Adrenal gland (tissue), 12 donors: ENCODE results near the gene NT5C2. TPM values are rescaled to one million over a fixed set of nuclear protein-coding genes. Genes with fewer than 3 reads are reported as not detected.
"Not testable (repeated sequence)": the region's sequence is repeated elsewhere in the genome, so short reads cannot be mapped to it uniquely, and the experiment has no call there.

ENCODE experiments used
- DNase-seq, 7 donors: peaks; one replicate each; pipeline ENCODE4 v3.0.0-alpha.2; 2019 to 2020
- H3K27ac ChIP-seq, 5 donors: fragments of 200-600 bp; sonication (generic) in 4 of 5; 1 replicate in 3 of 5; 2 replicates in 2 of 5; pipeline versions ENCODE4 v1.5.1 to v1.8.0; 2016 to 2020; ENCODE audit warnings: mild to moderate bottlenecking in 1 of 5
- H3K27me3 ChIP-seq: fragments of 200-600 bp; 2 replicates; pipeline ENCODE4 v1.8.0; 2021
- H3K36me3 ChIP-seq, 2 donors: fragments of 200-600 bp; replicated peaks in 1 of 2; 1 replicate in 1 of 2; 2 replicates in 1 of 2; pipeline versions ENCODE4 v1.5.1 to v1.8.0; 2018 to 2022
- H3K4me1 ChIP-seq, 2 donors: fragments of 200-600 bp; replicated peaks in 1 of 2; 1 replicate in 1 of 2; 2 replicates in 1 of 2; pipeline versions ENCODE4 v1.5.1 to v1.8.0; 2018 to 2021
- H3K4me3 ChIP-seq, 4 donors: fragments of 200-600 bp; sonication (generic) in 3 of 4; one replicate each; pipeline ENCODE4 v1.5.1; 2016 to 2018
- H3K9me3 ChIP-seq, 3 donors: fragments of 200-600 bp; sonication (generic) in 1 of 3; replicated peaks in 1 of 3; 1 replicate in 2 of 3; 2 replicates in 1 of 3; pipeline versions ENCODE4 v1.5.1 to v1.8.0; 2016 to 2021
- CTCF ChIP-seq, 6 experiments: fragments of 450-650 bp in 4 of 6; fragments of 200-600 bp in 2 of 6; sonication (generic) in 1 of 6; IDR thresholded peaks; 1 replicate in 5 of 6; 2 replicates in 1 of 6; pipeline versions ENCODE4 v1.5.1 to v1.8.0; 2016 to 2021; ENCODE audit warnings: antibody characterized with exemption in 6 of 6, mild to moderate bottlenecking in 2 of 6, moderate library complexity in 1 of 6
- POLR2A ChIP-seq, 2 donors: fragments of 450-650 bp; IDR thresholded peaks; one replicate each; pipeline ENCODE4 v1.6.1; 2017; ENCODE audit warnings: antibody characterized with exemption in 2 of 2, mild to moderate bottlenecking in 2 of 2, moderate library complexity in 1 of 2
- WGBS, 4 donors: extraction: QIAGEN DNeasy Blood & Tissue Kit in 2 of 4; methylation state at CpG; one replicate each; pipeline versions ENCODE4 v1.1.5 to v1.1.7; 2013 to 2017; 5-methylcytosine and 5-hydroxymethylcytosine counted together
- intact Hi-C, 2 donors: fragments of 100-400 bp; cut with DNase I; formaldehyde crosslinking; loops; one replicate each; pipeline versions ENCODE4 v1.14.1 to v1.15.0; 2022 to 2023
- polyA plus RNA-seq, 3 donors: library from polyadenylated mRNA; stranded (reverse); fragments of 200-250 nt in 2 of 3; fragments of 350-450 nt in 1 of 3; fragmentation: Illumina TruSeq in 1 of 3; extraction: RNeasy Lipid Tissue Mini Kit (QIAGEN cat#74804) in 1 of 3; gene quantifications; one replicate each; pipeline ENCODE4 v1.2.3, GENCODE V29; 2013 to 2014
- total RNA-seq, 9 donors: library from RNA; depleted of rRNA in 4 of 9; stranded (reverse); fragments of >200 nt in 4 of 9; fragments of 120-200 nt in 1 of 9; fragmentation: NEBNext Ultra II Directional in 1 of 9; extraction: Animal tissue kit (Norgen Biotek cat#: 25700) in 1 of 9; gene quantifications; one replicate each; pipeline versions ENCODE4 v1.1.0 to v1.2.4, GENCODE V29; 2013 to 2023
- donor health status: healthy with polysubstance abuse.
- donor health status: Bipolar disorder and iron deficiency.
- donor health status: DM: yes; HTN: yes; CAD: no.
- donor health status: DM: no; HTN: no; CAD: no.
- donor health status: DM: no; HTN: no; CAD: no.
- donor health status: DM: yes; HTN: yes; CAD: no.

The NT5C2 gene
- total and polyA plus RNA-seq, 12 donors, result 23.2 to 101 (median 71.1) TPM

GRCh38 chr10:103168438-103168837 is 24.6 kb downstream of the NT5C2 start:
- H3K36me3 ChIP-seq, result peaks cover 0 to 36% of the 10 kb centered on the region in 2 donors
- H3K4me1 ChIP-seq, result peaks cover 0 to 5% of the 10 kb centered on the region in 2 donors
- intact Hi-C loops, result no loop called here
- no peaks in the 10 kb centered on the region for H3K27me3 ChIP-seq
- no peak overlapping the region for H3K4me3 ChIP-seq
- TF ChIP-seq POLR2A (IDR thresholded peaks at IDR 0.05) (no peak), CTCF (IDR thresholded peaks at IDR 0.05) (no peak)
- DNase-seq, result no peak
- no peak overlapping the region for H3K27ac ChIP-seq
- H3K9me3 ChIP-seq, result no peaks in the 10 kb centered on the region

GRCh38 chr10:103167554-103167953 is 25.5 kb downstream of the NT5C2 start:
- not testable (repeated sequence) for H3K27me3 ChIP-seq
- 95 to 97% (median 96%) methylated on average over 5 of the region's 5 CpGs for WGBS, 4 donors

GRCh38 chr10:103166523-103166922 is 26.5 kb downstream of the NT5C2 start:
- Histone ChIP-seq H3K36me3 (peaks cover 0 to 24% of the 10 kb centered on the region in 2 donors), H3K27me3 (no peaks in the 10 kb centered on the region), H3K4me3 (no peak overlapping the region), H3K9me3 (no peaks in the 10 kb centered on the region), H3K27ac (no peak overlapping the region), H3K4me1 (peaks cover 0 to 5% of the 10 kb centered on the region in 2 donors)
- no peak for DNase-seq
- intact Hi-C loops, result no loop called here
- no peak for TF ChIP-seq CTCF (IDR thresholded peaks at IDR 0.05)
- TF ChIP-seq POLR2A (IDR thresholded peaks at IDR 0.05), result no peak
- WGBS, 4 donors, result 92 to 95% (median 94%) methylated on average over 3 of the region's 3 CpGs

More at GRCh38 chr10:103167554-103167953, 25.5 kb downstream of the NT5C2 start:
- H3K27ac ChIP-seq, intact Hi-C loops, DNase-seq, H3K9me3 ChIP-seq, H3K4me1 ChIP-seq, H3K4me3 ChIP-seq: not testable (repeated sequence)
- H3K36me3 ChIP-seq, result peaks cover 0 to 27% of the 10 kb centered on the region in 2 donors

DNA sequence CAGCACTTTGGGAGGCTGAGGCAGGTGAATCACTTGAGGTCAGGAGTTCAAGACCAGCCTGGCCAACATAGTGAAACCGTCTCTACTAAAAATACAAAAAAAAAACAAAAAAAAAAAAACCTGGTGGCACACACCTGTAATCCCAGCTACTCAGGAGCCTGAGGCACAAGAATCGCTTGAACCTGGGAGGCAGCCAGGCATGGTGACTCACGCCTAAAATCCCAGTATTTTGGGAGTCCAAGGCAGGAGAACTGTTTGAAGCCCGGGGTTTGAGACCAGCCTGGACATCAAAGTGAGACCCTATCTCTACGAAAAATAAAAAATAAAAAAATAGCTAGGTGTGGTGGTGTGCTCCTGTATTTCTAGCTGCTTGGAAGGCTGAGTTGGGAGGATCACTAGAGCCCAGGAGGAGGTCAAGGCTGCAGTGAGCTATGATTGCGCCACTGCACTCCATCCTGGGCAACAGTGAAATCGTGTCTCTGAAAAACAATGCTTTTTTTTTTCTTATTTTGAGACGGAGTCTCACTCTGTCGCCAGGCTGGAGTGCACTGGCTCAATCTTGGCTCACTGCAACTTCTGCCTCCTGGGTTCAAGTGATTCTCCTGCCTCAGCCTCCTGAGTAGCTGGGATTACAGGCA is 29.2 kb downstream of the NT5C2 start:
- 87 to 92% (median 91%) methylated on average over 8 to 9 of the region's 9 CpGs for WGBS, 4 donors

GRCh38 chr10:103157246-103157645 is 35.8 kb downstream of the NT5C2 start:
- Histone ChIP-seq H3K27ac (no peak overlapping the region), H3K36me3 (peaks cover 0 to 23% of the 10 kb centered on the region in 2 donors), H3K4me3 (no peak overlapping the region), H3K9me3 (no peaks in the 10 kb centered on the region), H3K27me3 (no peaks in the 10 kb centered on the region), H3K4me1 (peaks cover 14 to 35% of the 10 kb centered on the region in 2 donors)
- WGBS, 4 donors, result 92 to 95% (median 94%) methylated on average over 1 of the region's 1 CpG
- TF ChIP-seq CTCF (IDR thresholded peaks at IDR 0.05), result no peak
- TF ChIP-seq POLR2A (IDR thresholded peaks at IDR 0.05), result no peak
- intact Hi-C loops, result no loop called here
- no peak for DNase-seq

More for the DNA sequence above, 29.2 kb downstream of the NT5C2 start:
- intact Hi-C loops, H3K4me1 ChIP-seq, DNase-seq, H3K9me3 ChIP-seq, H3K27ac ChIP-seq, H3K36me3 ChIP-seq, H3K27me3 ChIP-seq, H3K4me3 ChIP-seq: not testable (repeated sequence)
